ENCODE measurements around the gene AQP1. TPM values are rescaled to one million over a fixed set of nuclear protein-coding genes. Genes with fewer than 3 reads are reported as not detected.

AQP1 gene
- total RNA-seq, 1 donor from 2014 or later, result 1.4 TPM

DNA sequence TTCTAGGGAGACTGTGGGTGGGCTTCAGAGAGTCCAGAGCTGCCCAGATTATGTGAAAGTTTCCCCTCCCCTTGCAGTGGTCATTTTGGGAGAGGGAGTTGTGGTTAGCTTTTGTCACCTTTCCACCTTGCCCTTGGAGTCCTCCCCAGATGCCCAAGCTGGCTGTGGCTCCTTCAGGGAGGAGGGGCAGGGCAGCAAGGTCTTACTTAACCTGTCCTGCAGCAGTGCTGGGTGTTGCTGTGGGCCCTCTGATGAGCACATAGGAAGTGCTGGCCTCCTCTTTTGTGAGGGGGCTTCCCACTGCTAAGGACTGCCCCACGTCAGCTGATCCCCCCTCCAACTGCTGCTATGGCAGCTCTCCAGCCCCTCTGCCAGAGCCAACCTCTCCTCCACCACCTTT lies 17.6 kb upstream of the AQP1 start:
- H3K27ac Mint-ChIP-seq (ENCODE audit: unreplicated experiment), result no peak overlapping the region
- no peaks in the 10 kb centered on the region for H3K36me3 Mint-ChIP-seq (ENCODE audit: low read depth)
- H3K27me3 Mint-ChIP-seq (ENCODE audit: low read depth), result no peaks in the 10 kb centered on the region
- no peak overlapping the region for H3K4me3 Mint-ChIP-seq
- TF ChIP-seq, protein P1, sequence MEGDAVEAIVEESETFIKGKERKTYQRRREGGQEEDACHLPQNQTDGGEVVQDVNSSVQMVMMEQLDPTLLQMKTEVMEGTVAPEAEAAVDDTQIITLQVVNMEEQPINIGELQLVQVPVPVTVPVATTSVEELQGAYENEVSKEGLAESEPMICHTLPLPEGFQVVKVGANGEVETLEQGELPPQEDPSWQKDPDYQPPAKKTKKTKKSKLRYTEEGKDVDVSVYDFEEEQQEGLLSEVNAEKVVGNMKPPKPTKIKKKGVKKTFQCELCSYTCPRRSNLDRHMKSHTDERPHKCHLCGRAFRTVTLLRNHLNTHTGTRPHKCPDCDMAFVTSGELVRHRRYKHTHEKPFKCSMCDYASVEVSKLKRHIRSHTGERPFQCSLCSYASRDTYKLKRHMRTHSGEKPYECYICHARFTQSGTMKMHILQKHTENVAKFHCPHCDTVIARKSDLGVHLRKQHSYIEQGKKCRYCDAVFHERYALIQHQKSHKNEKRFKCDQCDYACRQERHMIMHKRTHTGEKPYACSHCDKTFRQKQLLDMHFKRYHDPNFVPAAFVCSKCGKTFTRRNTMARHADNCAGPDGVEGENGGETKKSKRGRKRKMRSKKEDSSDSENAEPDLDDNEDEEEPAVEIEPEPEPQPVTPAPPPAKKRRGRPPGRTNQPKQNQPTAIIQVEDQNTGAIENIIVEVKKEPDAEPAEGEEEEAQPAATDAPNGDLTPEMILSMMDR (conservative IDR thresholded peaks at IDR 0.05), result no peak
- DNase-seq (ENCODE audit: low read depth, low spot score), result no peak
- no peaks in the 10 kb centered on the region for H3K4me1 Mint-ChIP-seq
- no peaks in the 10 kb centered on the region for H3K9me3 Mint-ChIP-seq

DNA sequence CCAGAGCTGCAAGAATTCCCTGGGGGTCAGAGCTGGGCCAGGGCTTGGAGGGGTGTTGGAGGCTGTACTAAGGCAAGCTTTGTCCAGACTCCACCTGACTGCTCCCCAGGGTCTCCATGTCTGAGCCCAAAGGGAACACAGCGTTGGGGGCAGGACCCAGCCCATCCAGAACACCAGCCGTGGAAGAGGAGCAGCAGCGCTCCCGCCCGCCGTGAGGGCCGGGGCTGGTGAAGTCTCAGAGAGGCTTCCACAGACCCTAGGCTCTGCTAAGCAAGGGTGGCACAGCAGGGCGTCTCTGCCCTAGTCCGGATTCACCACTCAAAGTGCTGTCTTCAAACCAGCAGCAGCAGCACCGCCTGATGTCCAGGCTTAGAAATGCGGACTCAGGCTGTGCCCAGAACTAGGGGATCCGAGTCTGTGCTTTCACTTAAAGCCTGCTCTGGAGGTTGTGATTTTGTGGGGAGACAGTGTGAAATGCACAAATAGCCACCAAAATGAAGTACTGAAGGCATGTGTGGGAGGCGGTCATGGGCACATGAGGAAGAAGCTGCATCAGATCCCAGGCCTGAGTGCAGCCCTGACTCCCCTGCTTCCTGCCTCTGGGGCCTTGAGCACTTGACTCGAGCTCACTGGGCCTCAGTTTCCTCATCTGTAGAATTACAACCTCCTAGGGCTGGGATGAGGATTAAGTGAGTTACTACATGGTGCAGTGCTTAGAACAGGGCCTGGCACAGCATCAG lies 16.6 kb upstream of the AQP1 start:
- H3K27ac Mint-ChIP-seq (ENCODE audit: unreplicated experiment), result no peak overlapping the region
- TF ChIP-seq, protein P1 (conservative IDR thresholded peaks at IDR 0.05), result no peak
- H3K9me3 Mint-ChIP-seq, result no peaks in the 10 kb centered on the region
- DNase-seq (ENCODE audit: low read depth, low spot score), result no peak
- H3K4me1 Mint-ChIP-seq, result no peaks in the 10 kb centered on the region
- no peak overlapping the region for H3K4me3 Mint-ChIP-seq
- H3K36me3 Mint-ChIP-seq (ENCODE audit: low read depth), result no peaks in the 10 kb centered on the region
- no peaks in the 10 kb centered on the region for H3K27me3 Mint-ChIP-seq (ENCODE audit: low read depth)

DNA sequence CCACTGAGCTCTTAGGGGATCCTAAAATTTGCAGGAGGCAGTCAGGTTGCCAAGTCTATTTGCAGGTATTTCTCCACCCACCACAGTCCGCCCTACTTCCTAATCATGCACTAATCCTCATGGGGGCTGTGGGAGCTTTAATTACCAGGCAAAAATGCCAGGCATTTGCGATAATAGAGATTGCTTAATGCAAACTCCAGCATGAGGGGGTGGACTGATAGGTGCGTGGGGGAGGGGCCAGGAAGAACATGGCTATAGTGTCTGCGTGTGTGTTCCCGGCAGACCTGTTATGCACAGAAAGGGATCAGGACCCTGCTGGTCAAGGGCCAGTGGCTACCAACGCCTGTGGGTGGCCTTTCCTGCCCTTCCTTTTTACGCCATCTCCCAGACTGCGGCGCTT lies 15.6 kb upstream of the AQP1 start:
- TF ChIP-seq, protein P1 (conservative IDR thresholded peaks at IDR 0.05), result no peak
- DNase-seq (ENCODE audit: low read depth, low spot score), result no peak
- no peaks in the 10 kb centered on the region for H3K9me3 Mint-ChIP-seq
- no peaks in the 10 kb centered on the region for H3K27me3 Mint-ChIP-seq (ENCODE audit: low read depth)
- H3K4me1 Mint-ChIP-seq, result no peaks in the 10 kb centered on the region
- H3K4me3 Mint-ChIP-seq, result no peak overlapping the region
- no peak overlapping the region for H3K27ac Mint-ChIP-seq (ENCODE audit: unreplicated experiment)
- H3K36me3 Mint-ChIP-seq (ENCODE audit: low read depth), result no peaks in the 10 kb centered on the region

DNA sequence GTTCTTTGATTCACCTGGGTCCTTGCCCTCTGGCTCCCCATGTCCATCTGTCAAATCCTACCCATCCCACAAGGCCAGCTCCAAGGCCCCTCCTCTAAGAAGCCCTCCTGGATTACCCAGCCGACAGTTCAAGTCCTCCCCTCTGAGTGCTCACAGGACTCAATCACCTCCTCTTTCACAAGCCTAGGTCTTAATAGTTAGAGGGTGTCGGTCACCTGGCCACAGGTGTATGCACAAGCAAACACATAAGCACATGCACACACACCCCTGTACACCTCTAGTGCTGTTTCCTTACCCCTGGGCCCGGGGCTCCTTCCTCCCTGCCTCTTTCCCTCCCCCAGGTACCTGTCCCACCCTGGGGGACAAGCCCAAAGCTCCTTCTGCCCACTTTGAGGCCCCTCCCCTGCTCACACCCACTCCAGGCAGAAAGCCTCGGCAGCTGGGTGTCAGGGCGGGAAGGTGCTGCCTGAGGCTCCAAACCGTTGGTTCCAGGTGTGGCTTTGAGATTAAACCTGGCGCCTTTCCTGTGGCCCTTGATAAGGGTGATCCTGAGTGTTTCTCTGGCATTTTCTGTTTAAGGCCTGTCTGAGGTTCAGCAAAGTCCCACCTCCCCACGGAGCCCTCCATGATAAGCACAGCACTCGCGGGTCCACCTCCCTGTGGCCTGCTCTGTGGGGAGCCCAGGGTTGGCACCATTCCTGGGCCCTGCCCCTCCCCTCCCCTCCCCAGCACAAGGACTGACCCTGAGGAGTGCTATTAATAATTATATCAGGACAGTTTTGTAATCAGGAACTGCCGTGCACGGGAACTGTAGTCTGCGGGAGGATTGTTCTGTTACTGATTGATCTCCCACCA lies 14.6 kb upstream of the AQP1 start:
- TF ChIP-seq, protein P1 (conservative IDR thresholded peaks at IDR 0.05), result no peak
- Mint-ChIP-seq H3K36me3 (ENCODE audit: low read depth) (no peaks in the 10 kb centered on the region), H3K4me1 (no peaks in the 10 kb centered on the region), H3K4me3 (no peak overlapping the region), H3K9me3 (no peaks in the 10 kb centered on the region), H3K27ac (ENCODE audit: unreplicated experiment) (no peak overlapping the region), H3K27me3 (ENCODE audit: low read depth) (no peaks in the 10 kb centered on the region)
- no peak for DNase-seq (ENCODE audit: low read depth, low spot score)

DNA sequence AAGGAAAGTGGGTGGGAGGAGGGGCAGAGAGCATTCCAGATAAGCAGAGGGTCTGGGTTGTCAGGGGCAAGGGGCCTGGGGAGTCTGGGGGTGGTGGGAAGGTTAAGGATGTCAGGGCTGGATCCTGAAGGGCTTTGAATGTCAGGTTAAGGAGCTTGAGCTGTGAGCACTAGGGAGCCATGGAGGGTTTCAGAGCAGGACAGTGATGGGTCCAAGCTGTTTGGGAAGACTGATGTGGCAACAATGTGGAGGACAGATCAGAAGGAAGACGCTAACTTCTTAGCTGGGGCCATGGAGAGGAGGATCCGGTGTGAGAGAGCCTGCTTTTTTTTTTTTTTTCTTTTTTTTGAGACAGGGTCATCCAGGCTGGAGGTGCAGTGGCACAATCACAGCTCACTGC lies 13.9 kb upstream of the AQP1 start:
- H3K36me3 Mint-ChIP-seq (ENCODE audit: low read depth), result no peaks in the 10 kb centered on the region
- TF ChIP-seq, protein P1 (conservative IDR thresholded peaks at IDR 0.05), result no peak
- H3K4me3 Mint-ChIP-seq, result no peak overlapping the region
- H3K27me3 Mint-ChIP-seq (ENCODE audit: low read depth), result no peaks in the 10 kb centered on the region
- no peak overlapping the region for H3K27ac Mint-ChIP-seq (ENCODE audit: unreplicated experiment)
- H3K4me1 Mint-ChIP-seq, result no peaks in the 10 kb centered on the region
- no peak for DNase-seq (ENCODE audit: low read depth, low spot score)
- no peaks in the 10 kb centered on the region for H3K9me3 Mint-ChIP-seq

All from neural crest cell (in vitro differentiated cells).